Parathyroid adenoma (tissue), 2 donors: Measurements from ENCODE around the gene CAMSAP1.

Experiments used
- H2AFZ ChIP-seq: fragments of 300-600 bp; sonication (generic); one replicate; pipeline ENCODE4 v1.7.0; 2017; ENCODE audit warnings: antibody characterized with exemption, mild to moderate bottlenecking
- H3K27ac ChIP-seq: fragments of 300-600 bp; sonication (generic); one replicate; pipeline ENCODE4 v1.7.0; 2017
- H3K27me3 ChIP-seq: fragments of 300-600 bp; sonication (generic); one replicate; pipeline ENCODE4 v1.7.0; 2017; ENCODE audit warnings: low read length; ENCODE audit not compliant: control insufficient read depth, insufficient read depth
- H3K36me3 ChIP-seq: fragments of 300-600 bp; sonication (generic); one replicate; pipeline ENCODE4 v1.7.0; 2017; ENCODE audit warnings: low read length; ENCODE audit not compliant: control insufficient read depth, insufficient read depth
- H3K4me1 ChIP-seq: fragments of 300-600 bp; sonication (generic); one replicate; pipeline ENCODE4 v1.7.0; 2017; ENCODE audit warnings: control low read depth
- H3K4me2 ChIP-seq: fragments of 300-600 bp; sonication (generic); one replicate; pipeline ENCODE4 v1.7.0; 2017; ENCODE audit warnings: low read length
- H3K4me3 ChIP-seq: fragments of 300-600 bp; sonication (generic); one replicate; pipeline ENCODE4 v1.7.0; 2017; ENCODE audit warnings: low read depth, low read length
- H3K79me2 ChIP-seq: fragments of 300-600 bp; sonication (generic); one replicate; pipeline ENCODE4 v1.7.0; 2017; ENCODE audit warnings: control low read depth
- H3K9ac ChIP-seq: fragments of 300-600 bp; sonication (generic); one replicate; pipeline ENCODE4 v1.7.0; 2017; ENCODE audit warnings: mild to moderate bottlenecking
- H3K9me3 ChIP-seq: fragments of 300-600 bp; sonication (generic); one replicate; pipeline ENCODE4 v1.7.0; 2017; ENCODE audit warnings: low read length; ENCODE audit not compliant: control insufficient read depth
- CTCF ChIP-seq: fragments of 300-600 bp; sonication (generic); IDR thresholded peaks from one replicate; pipeline ENCODE4 v1.7.0; 2017; ENCODE audit warnings: antibody characterized with exemption, mild to moderate bottlenecking
- donor health status: primary hyperparathyroidism.

Gene CAMSAP1

GRCh38 chr9:135864447-135865049 is 42.8 kb downstream of the CAMSAP1 start:
- peaks cover 14% of the 10 kb centered on the region for H3K79me2 ChIP-seq
- TF ChIP-seq CTCF = peak; percentile 56

GRCh38 chr9:135862809-135863208 is 44.5 kb downstream of the CAMSAP1 start:
- no peak overlapping the region for H3K27ac ChIP-seq
- H3K4me3 ChIP-seq = no peak overlapping the region
- no peak overlapping the region for H3K9ac ChIP-seq
- no peaks in the 10 kb centered on the region for H3K36me3 ChIP-seq
- no peak for TF ChIP-seq CTCF
- no peak overlapping the region for H2AFZ ChIP-seq
- no peak overlapping the region for H3K4me2 ChIP-seq
- H3K27me3 ChIP-seq = no peaks in the 10 kb centered on the region
- H3K9me3 ChIP-seq = no peaks in the 10 kb centered on the region
- peaks cover 10% of the 10 kb centered on the region for H3K79me2 ChIP-seq
- H3K4me1 ChIP-seq = no peaks in the 10 kb centered on the region

More at GRCh38 chr9:135864447-135865049, 42.8 kb downstream of the CAMSAP1 start:
- Histone ChIP-seq H3K4me3 (no peak overlapping the region), H3K9ac (no peak overlapping the region), H3K9me3 (no peaks in the 10 kb centered on the region), H3K4me1 (no peaks in the 10 kb centered on the region), H3K27ac (no peak overlapping the region), H3K36me3 (no peaks in the 10 kb centered on the region), H3K4me2 (no peak overlapping the region), H3K27me3 (no peaks in the 10 kb centered on the region), H2AFZ (no peak overlapping the region)

- H3K79me2 ChIP-seq = peaks cover 2% of the 10 kb centered on the region
- H3K27ac ChIP-seq = no peak overlapping the region
- H3K27me3 ChIP-seq = no peaks in the 10 kb centered on the region
- no peak overlapping the region for H3K9ac ChIP-seq
- H3K4me2 ChIP-seq = no peak overlapping the region
- TF ChIP-seq CTCF = no peak
- H3K4me1 ChIP-seq = no peaks in the 10 kb centered on the region
- H3K9me3 ChIP-seq = no peaks in the 10 kb centered on the region
- H3K4me3 ChIP-seq = no peak overlapping the region
- H2AFZ ChIP-seq = no peak overlapping the region
- H3K36me3 ChIP-seq = no peaks in the 10 kb centered on the region
These were observed 48.7 kb downstream of the CAMSAP1 start for GRCh38 chr9:135858491-135859185.

GRCh38 chr9:135857843-135858242 is 49.5 kb downstream of the CAMSAP1 start:
- H3K9ac ChIP-seq = no peak overlapping the region
- H2AFZ ChIP-seq = no peak overlapping the region
- no peaks in the 10 kb centered on the region for H3K36me3 ChIP-seq
- peaks cover 2% of the 10 kb centered on the region for H3K79me2 ChIP-seq
- H3K9me3 ChIP-seq = no peaks in the 10 kb centered on the region
- no peak overlapping the region for H3K4me3 ChIP-seq
- no peak for TF ChIP-seq CTCF
- H3K27me3 ChIP-seq = no peaks in the 10 kb centered on the region
- no peaks in the 10 kb centered on the region for H3K4me1 ChIP-seq
- H3K27ac ChIP-seq = no peak overlapping the region
- H3K4me2 ChIP-seq = no peak overlapping the region
